OCI-LY3 (cell line): ENCODE results near the gene XXYLT1.

Experiments
- EZH2phosphoT487 ChIP-seq: fragments of 200-600 bp; shearing (Covaris generic); IDR thresholded peaks from 2 replicates; pipeline ENCODE4 v1.6.1; 2018; ENCODE audit warnings: antibody characterized with exemption, mixed run types, low read depth
- TF ChIP-seq, protein P1 (sequence below): fragments of 200-600, 300-600 bp; sonication (generic); IDR thresholded peaks from 2 replicates; pipeline ENCODE4 v1.5.1; 2014; ENCODE audit warnings: antibody characterized with exemption, low read length, low read depth

DNA sequence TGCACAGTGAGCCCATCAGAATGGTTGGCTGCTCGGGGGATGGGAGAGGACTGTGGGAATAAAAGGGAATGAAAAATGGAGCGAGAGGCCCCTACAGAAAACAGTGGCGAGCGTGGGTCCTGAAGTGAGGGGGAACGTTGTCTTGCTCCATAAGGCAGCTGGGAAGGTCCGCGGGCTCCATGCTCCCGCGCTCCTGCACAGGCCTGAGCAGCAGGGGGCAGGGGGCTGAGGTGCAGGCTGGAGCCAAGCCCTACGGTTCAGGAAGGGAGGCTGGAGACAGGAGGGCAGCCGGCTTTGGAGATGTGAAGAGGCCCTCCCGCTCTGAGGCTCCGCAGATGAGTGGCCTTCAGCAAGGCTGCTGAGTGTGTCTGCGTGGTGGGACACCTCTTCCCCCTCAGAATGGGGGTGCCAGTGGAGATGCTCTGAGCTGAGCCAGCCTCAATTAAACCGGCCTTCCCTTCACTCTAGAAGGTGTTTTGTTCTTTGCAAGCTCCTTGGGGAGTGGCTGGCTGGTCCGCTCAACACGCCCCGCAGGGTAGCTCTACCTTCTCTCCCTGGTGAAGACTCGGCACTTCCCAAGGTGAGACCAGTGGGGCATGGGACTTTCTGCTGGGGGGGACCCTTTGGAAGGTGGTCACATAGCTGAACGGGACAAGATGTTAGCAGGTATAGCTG, 208.0 kb downstream of the XXYLT1 start:
- TF ChIP-seq, protein P1, sequence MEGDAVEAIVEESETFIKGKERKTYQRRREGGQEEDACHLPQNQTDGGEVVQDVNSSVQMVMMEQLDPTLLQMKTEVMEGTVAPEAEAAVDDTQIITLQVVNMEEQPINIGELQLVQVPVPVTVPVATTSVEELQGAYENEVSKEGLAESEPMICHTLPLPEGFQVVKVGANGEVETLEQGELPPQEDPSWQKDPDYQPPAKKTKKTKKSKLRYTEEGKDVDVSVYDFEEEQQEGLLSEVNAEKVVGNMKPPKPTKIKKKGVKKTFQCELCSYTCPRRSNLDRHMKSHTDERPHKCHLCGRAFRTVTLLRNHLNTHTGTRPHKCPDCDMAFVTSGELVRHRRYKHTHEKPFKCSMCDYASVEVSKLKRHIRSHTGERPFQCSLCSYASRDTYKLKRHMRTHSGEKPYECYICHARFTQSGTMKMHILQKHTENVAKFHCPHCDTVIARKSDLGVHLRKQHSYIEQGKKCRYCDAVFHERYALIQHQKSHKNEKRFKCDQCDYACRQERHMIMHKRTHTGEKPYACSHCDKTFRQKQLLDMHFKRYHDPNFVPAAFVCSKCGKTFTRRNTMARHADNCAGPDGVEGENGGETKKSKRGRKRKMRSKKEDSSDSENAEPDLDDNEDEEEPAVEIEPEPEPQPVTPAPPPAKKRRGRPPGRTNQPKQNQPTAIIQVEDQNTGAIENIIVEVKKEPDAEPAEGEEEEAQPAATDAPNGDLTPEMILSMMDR, result no peak
- TF ChIP-seq EZH2phosphoT487, result no peak
